ENCODE measurements around the gene PACSIN3. TPM values are rescaled to one million over a fixed set of nuclear protein-coding genes. Genes with fewer than 3 reads are reported as not detected.

Gene PACSIN3
- total and polyA plus RNA-seq, 2 of the 13 experiments (the other 11 are each of a cell fraction or from before 2014, with no cell fraction given): 47.9 to 93.3 TPM

DNA sequence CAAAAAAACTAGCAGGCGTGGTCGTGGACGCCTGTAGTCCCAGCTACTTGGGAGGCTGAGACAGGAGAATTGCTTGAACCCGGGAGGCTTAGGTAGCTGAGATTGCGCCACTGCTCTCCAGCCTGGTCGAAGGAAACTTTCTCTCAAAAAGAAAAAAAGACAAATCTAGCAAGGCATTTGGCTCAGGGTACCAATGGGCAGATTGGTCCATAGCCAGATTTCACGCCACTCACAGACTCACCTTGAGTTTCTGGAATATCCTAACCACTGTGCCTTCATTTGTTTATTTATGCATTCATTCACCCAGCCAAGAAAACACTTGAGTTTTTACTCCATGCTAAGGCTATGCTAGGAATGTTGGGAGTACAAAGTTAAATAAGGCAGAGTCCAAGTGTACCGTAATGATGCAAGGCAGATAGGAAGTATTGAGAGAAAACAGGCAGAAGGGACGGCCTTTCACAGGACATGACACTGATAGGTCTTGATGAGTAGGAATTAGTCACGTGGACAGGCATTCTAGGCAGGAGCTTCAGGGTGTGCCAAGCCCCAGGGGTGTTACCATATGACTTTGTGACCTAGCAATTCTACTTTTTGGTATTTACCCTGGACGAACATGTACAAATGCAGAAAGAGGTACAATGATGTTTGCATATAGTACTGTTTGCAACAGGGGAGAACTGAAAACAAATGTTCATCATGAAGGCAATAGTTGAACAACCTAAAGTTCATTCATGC lies 3.0 kb upstream of the PACSIN3 start (continued):
- no peak for TF ChIP-seq DMTF1 (CRISPR knock-in tag; IDR thresholded peaks at IDR 0.05)
- TF ChIP-seq POGZ (CRISPR knock-in tag; IDR thresholded peaks at IDR 0.05): peak; percentile 61; the same call in 1 of the 2 replicates
- no peak for TF ChIP-seq FOSL1 (CRISPR knock-in tag; IDR thresholded peaks at IDR 0.05; ENCODE audit: borderline replicate concordance)
- TF ChIP-seq SRF (IDR thresholded peaks at IDR 0.05; ENCODE audit: low read depth, low read length): no peak
- no peak for TF ChIP-seq KDM5A (IDR thresholded peaks at IDR 0.05; ENCODE audit: borderline replicate concordance, low read length)
- TF ChIP-seq, protein P1, sequence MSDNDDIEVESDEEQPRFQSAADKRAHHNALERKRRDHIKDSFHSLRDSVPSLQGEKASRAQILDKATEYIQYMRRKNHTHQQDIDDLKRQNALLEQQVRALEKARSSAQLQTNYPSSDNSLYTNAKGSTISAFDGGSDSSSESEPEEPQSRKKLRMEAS (IDR thresholded peaks at IDR 0.05): peak; percentile 46; the same call in 1 of the 2 replicates
- TF ChIP-seq, protein P2, sequence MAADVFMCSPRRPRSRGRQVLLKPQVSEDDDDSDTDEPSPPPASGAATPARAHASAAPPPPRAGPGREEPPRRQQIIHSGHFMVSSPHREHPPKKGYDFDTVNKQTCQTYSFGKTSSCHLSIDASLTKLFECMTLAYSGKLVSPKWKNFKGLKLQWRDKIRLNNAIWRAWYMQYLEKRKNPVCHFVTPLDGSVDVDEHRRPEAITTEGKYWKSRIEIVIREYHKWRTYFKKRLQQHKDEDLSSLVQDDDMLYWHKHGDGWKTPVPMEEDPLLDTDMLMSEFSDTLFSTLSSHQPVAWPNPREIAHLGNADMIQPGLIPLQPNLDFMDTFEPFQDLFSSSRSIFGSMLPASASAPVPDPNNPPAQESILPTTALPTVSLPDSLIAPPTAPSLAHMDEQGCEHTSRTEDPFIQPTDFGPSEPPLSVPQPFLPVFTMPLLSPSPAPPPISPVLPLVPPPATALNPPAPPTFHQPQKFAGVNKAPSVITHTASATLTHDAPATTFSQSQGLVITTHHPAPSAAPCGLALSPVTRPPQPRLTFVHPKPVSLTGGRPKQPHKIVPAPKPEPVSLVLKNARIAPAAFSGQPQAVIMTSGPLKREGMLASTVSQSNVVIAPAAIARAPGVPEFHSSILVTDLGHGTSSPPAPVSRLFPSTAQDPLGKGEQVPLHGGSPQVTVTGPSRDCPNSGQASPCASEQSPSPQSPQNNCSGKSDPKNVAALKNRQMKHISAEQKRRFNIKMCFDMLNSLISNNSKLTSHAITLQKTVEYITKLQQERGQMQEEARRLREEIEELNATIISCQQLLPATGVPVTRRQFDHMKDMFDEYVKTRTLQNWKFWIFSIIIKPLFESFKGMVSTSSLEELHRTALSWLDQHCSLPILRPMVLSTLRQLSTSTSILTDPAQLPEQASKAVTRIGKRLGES (CRISPR knock-in tag; IDR thresholded peaks at IDR 0.05; ENCODE audit: borderline replicate concordance): no peak
- peak; percentile 31; the same call in 1 of the 2 replicates for TF ChIP-seq GABPB1 (CRISPR knock-in tag; IDR thresholded peaks at IDR 0.05)
- no peak for TF ChIP-seq RBM39 (IDR thresholded peaks at IDR 0.05; ENCODE audit: low read depth, low read length, poor library complexity, severe bottlenecking)
- no peak for TF ChIP-seq ZNF274 (CRISPR knock-in tag; IDR thresholded peaks at IDR 0.05)
- TF ChIP-seq AGO2 (optimal IDR thresholded peaks at IDR 0.05; ENCODE audit: low read depth, low read length): no peak
- 0 out of 2 replicates have a peak, but pooled peaks have one; percentile 64 for TF ChIP-seq RORA (CRISPR knock-in tag; IDR thresholded peaks at IDR 0.05)
- TF ChIP-seq NPAS2 (CRISPR knock-in tag; IDR thresholded peaks at IDR 0.05; ENCODE audit: borderline replicate concordance): 0 out of 2 replicates have a peak, but pooled peaks have one; percentile 43
- no peak for TF ChIP-seq MTF1 (CRISPR knock-in tag; IDR thresholded peaks at IDR 0.05)
- peak; percentile 70; the same call in 1 of the 2 replicates for TF ChIP-seq KDM1A (CRISPR knock-in tag; IDR thresholded peaks at IDR 0.05)
- TF ChIP-seq, protein P3, sequence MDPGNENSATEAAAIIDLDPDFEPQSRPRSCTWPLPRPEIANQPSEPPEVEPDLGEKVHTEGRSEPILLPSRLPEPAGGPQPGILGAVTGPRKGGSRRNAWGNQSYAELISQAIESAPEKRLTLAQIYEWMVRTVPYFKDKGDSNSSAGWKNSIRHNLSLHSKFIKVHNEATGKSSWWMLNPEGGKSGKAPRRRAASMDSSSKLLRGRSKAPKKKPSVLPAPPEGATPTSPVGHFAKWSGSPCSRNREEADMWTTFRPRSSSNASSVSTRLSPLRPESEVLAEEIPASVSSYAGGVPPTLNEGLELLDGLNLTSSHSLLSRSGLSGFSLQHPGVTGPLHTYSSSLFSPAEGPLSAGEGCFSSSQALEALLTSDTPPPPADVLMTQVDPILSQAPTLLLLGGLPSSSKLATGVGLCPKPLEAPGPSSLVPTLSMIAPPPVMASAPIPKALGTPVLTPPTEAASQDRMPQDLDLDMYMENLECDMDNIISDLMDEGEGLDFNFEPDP (CRISPR knock-in tag; conservative IDR thresholded peaks at IDR 0.05): no peak
- no peak for TF ChIP-seq ZNF777 (CRISPR knock-in tag; IDR thresholded peaks at IDR 0.05)
- no peak; the same call in 1 of the 2 replicates for TF ChIP-seq PHF20 (CRISPR knock-in tag; IDR thresholded peaks at IDR 0.05)
- TF ChIP-seq RXRA (CRISPR knock-in tag; IDR thresholded peaks at IDR 0.05): no peak; the same call in 1 of the 2 replicates
- 0 out of 2 replicates have a peak, but pooled peaks have one; percentile 44 for TF ChIP-seq ZNF350 (CRISPR knock-in tag; IDR thresholded peaks at IDR 0.05; ENCODE audit: borderline replicate concordance, low read depth)
- no peak for TF ChIP-seq ZNF720 (CRISPR knock-in tag; IDR thresholded peaks at IDR 0.05)
- TF ChIP-seq ZNF891 (CRISPR knock-in tag; IDR thresholded peaks at IDR 0.05): no peak
- TF ChIP-seq, protein P4, sequence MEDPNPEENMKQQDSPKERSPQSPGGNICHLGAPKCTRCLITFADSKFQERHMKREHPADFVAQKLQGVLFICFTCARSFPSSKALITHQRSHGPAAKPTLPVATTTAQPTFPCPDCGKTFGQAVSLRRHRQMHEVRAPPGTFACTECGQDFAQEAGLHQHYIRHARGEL (CRISPR knock-in tag; IDR thresholded peaks at IDR 0.05): no peak
